Ascending aorta (tissue), 2 donors: ENCODE data around the gene TBC1D3B. TPM values are rescaled to one million over a fixed set of nuclear protein-coding genes. Genes with fewer than 3 reads are reported as not detected.

Experiments used
- DNase-seq, 2 donors: peaks; one replicate each; pipeline ENCODE4 v3.0.0-alpha.2; 2019; ENCODE audit warnings: low spot score in 2 of 2
- H3K27ac ChIP-seq, 2 donors: fragments of 200-600 bp; sonication (generic); one replicate each; pipeline ENCODE4 v1.5.1; 2016 to 2017; ENCODE audit warnings: mild to moderate bottlenecking in 1 of 2
- H3K27me3 ChIP-seq: fragments of 200-600 bp; sonication (generic); one replicate; pipeline ENCODE4 v1.5.1; 2017
- H3K36me3 ChIP-seq, 2 donors: fragments of 200-600 bp; sonication (generic); one replicate each; pipeline ENCODE4 v1.5.1; 2016
- H3K4me1 ChIP-seq, 2 donors: fragments of 200-600 bp; sonication (generic); one replicate each; pipeline ENCODE4 v1.5.1; 2016 to 2017; ENCODE audit warnings: mild to moderate bottlenecking in 1 of 2
- H3K4me3 ChIP-seq, 2 donors: fragments of 200-600 bp; sonication (generic); one replicate each; pipeline ENCODE4 v1.5.1; 2016 to 2017; ENCODE audit warnings: mild to moderate bottlenecking in 1 of 2
- H3K9me3 ChIP-seq, 2 donors: fragments of 200-600 bp; sonication (generic); one replicate each; pipeline ENCODE4 v1.5.1; 2016
- CTCF ChIP-seq, 3 experiments: fragments of 200-600 bp in 2 of 3; fragments of 450-650 bp in 1 of 3; sonication (generic) in 2 of 3; IDR thresholded peaks; one replicate each; pipeline ENCODE4 v1.5.1; 2016 to 2019; ENCODE audit warnings: antibody characterized with exemption in 3 of 3, mild to moderate bottlenecking in 1 of 3, moderate library complexity in 1 of 3
- intact Hi-C: fragments of 100-400 bp; cut with DNase I; formaldehyde crosslinking; loops from one replicate; pipeline ENCODE4 v1.15.1; 2023
- total RNA-seq: library from RNA; depleted of rRNA; stranded (reverse); fragments of >200 nt; gene quantifications from one replicate; pipeline ENCODE4 v1.1.0, GENCODE V29; 2016

The TBC1D3B gene
- total RNA-seq, 1 donor from 2014 or later: not detected

GRCh38 chr17:36133602-36134236 is 42.7 kb downstream of the TBC1D3B start:
- Histone ChIP-seq H3K4me1 (no peaks in the 10 kb centered on the region), H3K27me3 (no peaks in the 10 kb centered on the region), H3K9me3 (no peaks in the 10 kb centered on the region), H3K36me3 (no peaks in the 10 kb centered on the region), H3K27ac (no peak overlapping the region), H3K4me3 (no peak overlapping the region)
- intact Hi-C loops: no loop called here
- TF ChIP-seq CTCF (IDR thresholded peaks at IDR 0.05): no peak
- no peak for DNase-seq

- H3K9me3 ChIP-seq: no peaks in the 10 kb centered on the region
- intact Hi-C loops: no loop called here
- H3K4me1 ChIP-seq: no peaks in the 10 kb centered on the region
- no peak for TF ChIP-seq CTCF (IDR thresholded peaks at IDR 0.05)
- H3K4me3 ChIP-seq: no peak overlapping the region
- H3K36me3 ChIP-seq: no peaks in the 10 kb centered on the region
- H3K27ac ChIP-seq: no peak overlapping the region
- DNase-seq: no peak
- no peaks in the 10 kb centered on the region for H3K27me3 ChIP-seq
Measured at GRCh38 chr17:36132421-36132831, 44.0 kb downstream of the TBC1D3B start.

- no peak for TF ChIP-seq CTCF (IDR thresholded peaks at IDR 0.05)
- no peak for DNase-seq
- Histone ChIP-seq H3K27ac (no peak overlapping the region), H3K27me3 (no peaks in the 10 kb centered on the region), H3K4me3 (no peak overlapping the region), H3K9me3 (no peaks in the 10 kb centered on the region), H3K4me1 (no peaks in the 10 kb centered on the region), H3K36me3 (no peaks in the 10 kb centered on the region)
- intact Hi-C loops: no loop called here
Measured at GRCh38 chr17:36131931-36132330, 44.5 kb downstream of the TBC1D3B start.

GRCh38 chr17:36131421-36131820 is 45.0 kb downstream of the TBC1D3B start:
- no peak overlapping the region for H3K27ac ChIP-seq
- TF ChIP-seq CTCF (IDR thresholded peaks at IDR 0.05): no peak

GRCh38 chr17:36130346-36130745 is 46.1 kb downstream of the TBC1D3B start:
- Histone ChIP-seq H3K9me3 (no peaks in the 10 kb centered on the region), H3K4me3 (no peak overlapping the region), H3K27me3 (no peaks in the 10 kb centered on the region), H3K4me1 (no peaks in the 10 kb centered on the region), H3K36me3 (no peaks in the 10 kb centered on the region), H3K27ac (no peak overlapping the region)
- TF ChIP-seq CTCF (IDR thresholded peaks at IDR 0.05): no peak
- intact Hi-C loops: no loop called here
- DNase-seq: no peak

More at GRCh38 chr17:36131421-36131820, 45.0 kb downstream of the TBC1D3B start:
- intact Hi-C loops: no loop called here
- no peaks in the 10 kb centered on the region for H3K27me3 ChIP-seq
- no peak for DNase-seq
- no peaks in the 10 kb centered on the region for H3K4me1 ChIP-seq
- H3K36me3 ChIP-seq: no peaks in the 10 kb centered on the region
- H3K9me3 ChIP-seq: no peaks in the 10 kb centered on the region
- H3K4me3 ChIP-seq: no peak overlapping the region

- DNase-seq: no peak
- H3K4me3 ChIP-seq: no peak overlapping the region
- no peak for TF ChIP-seq CTCF (IDR thresholded peaks at IDR 0.05)
- no peaks in the 10 kb centered on the region for H3K4me1 ChIP-seq
- no peaks in the 10 kb centered on the region for H3K9me3 ChIP-seq
- no peaks in the 10 kb centered on the region for H3K36me3 ChIP-seq
- intact Hi-C loops: no loop called here
- no peaks in the 10 kb centered on the region for H3K27me3 ChIP-seq
- H3K27ac ChIP-seq: no peak overlapping the region
Measured at GRCh38 chr17:36129616-36130015, 46.8 kb downstream of the TBC1D3B start.
